Activated naive CD8-positive, alpha-beta T cell (primary cell): ENCODE data around the gene EEF2K.

Experiments
- H3K27ac Mint-ChIP-seq: one replicate; pipeline ENCODE4 v1.8.0; 2021; ENCODE audit warnings: mixed read lengths
- H3K27me3 Mint-ChIP-seq: one replicate; pipeline ENCODE4 v1.8.0; 2021; ENCODE audit warnings: mixed read lengths
- H3K36me3 Mint-ChIP-seq: one replicate; pipeline ENCODE4 v1.8.0; 2021; ENCODE audit warnings: mixed read lengths
- H3K4me1 Mint-ChIP-seq: one replicate; pipeline ENCODE4 v1.8.0; 2021; ENCODE audit warnings: low read depth, mixed read lengths
- H3K4me3 Mint-ChIP-seq: one replicate; pipeline ENCODE4 v1.8.0; 2021; ENCODE audit warnings: mild to moderate bottlenecking, mixed read lengths
- H3K9me3 Mint-ChIP-seq: one replicate; pipeline ENCODE4 v1.8.0; 2021; ENCODE audit warnings: low read depth, mixed read lengths

The EEF2K gene

DNA sequence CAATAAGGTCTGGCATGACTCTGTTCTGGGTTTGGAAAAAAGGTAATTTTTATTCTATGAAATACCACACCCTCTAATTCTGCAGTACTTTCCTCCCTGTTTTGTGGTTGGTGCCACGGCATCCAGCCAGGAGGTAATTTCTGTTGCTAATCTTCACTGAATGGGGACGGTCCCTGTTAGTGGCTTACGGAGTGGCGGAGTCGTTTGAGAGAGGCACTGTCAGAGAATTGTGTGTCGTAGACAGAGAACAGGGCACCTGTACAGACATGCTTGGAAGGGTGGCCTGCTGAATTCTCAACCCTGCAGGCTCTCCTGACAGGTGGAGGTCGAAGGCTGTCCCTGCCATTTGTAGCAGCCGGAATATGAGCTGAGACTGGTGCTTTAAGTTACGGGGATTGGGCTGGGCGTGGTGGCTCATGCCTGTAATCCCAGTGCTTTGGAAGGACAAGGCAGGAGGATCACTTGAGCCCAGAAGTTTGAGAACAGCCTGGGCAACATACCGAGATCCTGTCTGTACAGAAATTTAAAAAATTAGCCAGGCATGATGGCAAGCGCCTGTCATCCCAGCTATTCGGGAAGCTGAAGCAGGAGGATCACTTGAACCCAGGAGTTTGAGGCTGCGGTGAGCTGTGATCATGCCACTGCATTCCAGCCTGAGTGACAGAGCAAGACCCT lies 33.2 kb downstream of the EEF2K start:
- Mint-ChIP-seq H3K27ac (peak overlapping the region; percentile 22), H3K27me3 (no peaks in the 10 kb centered on the region), H3K4me3 (no peak overlapping the region), H3K4me1 (peaks cover 28% of the 10 kb centered on the region), H3K9me3 (no peaks in the 10 kb centered on the region), H3K36me3 (peaks cover 3% of the 10 kb centered on the region)

DNA sequence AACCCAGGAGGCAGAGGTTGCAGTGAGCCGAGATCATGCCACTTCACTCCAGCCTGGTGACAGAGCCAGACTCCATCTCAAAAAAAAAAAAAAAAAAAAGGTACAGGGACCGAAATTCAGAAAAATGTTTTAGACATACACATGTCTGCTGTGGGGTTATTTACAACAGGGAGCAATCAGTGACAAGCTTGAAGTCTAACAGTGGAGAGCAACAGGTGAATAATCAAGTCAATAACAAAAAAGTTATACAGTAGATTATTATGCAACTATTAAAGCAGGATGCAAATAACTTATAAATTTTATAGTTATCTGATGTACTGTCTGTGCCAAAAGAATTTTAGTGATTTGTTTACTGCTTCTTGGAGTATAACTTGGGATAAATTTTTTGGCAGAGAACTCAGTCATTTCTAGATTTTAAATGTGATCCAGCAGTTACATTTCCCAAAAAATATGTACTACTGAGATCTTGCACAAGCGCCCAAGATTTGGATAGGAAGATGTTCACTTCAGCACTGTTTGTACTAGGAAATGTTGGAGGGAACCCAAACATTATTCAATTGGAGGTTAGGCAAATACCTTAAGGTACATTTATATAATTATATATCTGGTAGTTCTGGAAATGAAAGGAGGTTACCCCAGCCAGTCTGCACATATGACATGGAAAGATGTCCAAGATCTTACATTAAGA lies 34.1 kb downstream of the EEF2K start:
- Mint-ChIP-seq H3K4me3 (no peak overlapping the region), H3K4me1 (peaks cover 28% of the 10 kb centered on the region), H3K27me3 (no peaks in the 10 kb centered on the region), H3K27ac (peak overlapping the region; percentile 28), H3K9me3 (no peaks in the 10 kb centered on the region), H3K36me3 (peaks cover 3% of the 10 kb centered on the region)

DNA sequence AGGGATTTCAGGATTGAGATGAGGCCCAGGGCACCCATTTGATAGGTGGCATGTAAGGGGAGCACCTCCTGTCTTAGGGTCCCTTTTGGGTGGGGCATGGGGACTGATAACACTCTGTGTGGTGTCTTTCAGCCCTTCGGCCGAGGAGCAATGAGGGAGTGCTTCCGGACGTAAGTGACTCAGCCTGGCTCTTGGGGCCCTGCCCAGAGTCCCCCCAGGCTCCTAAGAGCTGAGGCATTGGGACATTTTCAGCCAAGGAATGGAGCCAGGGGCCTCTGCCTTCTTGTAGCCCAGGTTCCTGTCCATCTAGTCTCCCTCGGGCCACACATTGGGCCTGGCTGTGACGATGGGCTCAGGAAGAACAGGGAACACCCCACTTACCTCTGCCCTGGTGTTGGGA lies 44.4 kb downstream of the EEF2K start:
- H3K4me1 Mint-ChIP-seq = no peaks in the 10 kb centered on the region

DNA sequence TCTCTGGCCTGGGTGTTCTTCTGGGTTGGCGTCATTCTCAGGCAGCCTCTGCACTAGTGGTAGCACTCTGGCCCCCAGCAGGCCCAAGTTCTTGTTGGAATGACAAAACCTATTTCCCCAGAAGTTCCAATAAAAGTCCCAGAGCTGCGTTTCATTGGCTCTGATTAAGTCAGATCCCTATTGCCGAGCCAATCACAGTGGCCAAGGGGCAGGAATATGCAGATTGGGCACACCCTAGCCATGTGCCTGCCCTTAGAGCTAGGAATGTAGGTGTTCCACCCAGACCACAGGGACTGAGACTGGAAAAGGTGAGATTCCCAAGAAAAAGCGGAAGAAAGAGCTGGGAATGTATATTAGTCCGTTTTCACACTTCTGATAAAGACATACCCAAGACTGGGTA lies 46.2 kb downstream of the EEF2K start:
- no peaks in the 10 kb centered on the region for H3K4me1 Mint-ChIP-seq
- no peak overlapping the region for H3K4me3 Mint-ChIP-seq
- no peak overlapping the region for H3K27ac Mint-ChIP-seq
- no peaks in the 10 kb centered on the region for H3K9me3 Mint-ChIP-seq
- peaks cover 14% of the 10 kb centered on the region for H3K36me3 Mint-ChIP-seq
- H3K27me3 Mint-ChIP-seq = no peaks in the 10 kb centered on the region

More for the DNA sequence above, 44.4 kb downstream of the EEF2K start:
- Mint-ChIP-seq H3K27ac (no peak overlapping the region), H3K27me3 (no peaks in the 10 kb centered on the region), H3K36me3 (peaks cover 14% of the 10 kb centered on the region), H3K4me3 (no peak overlapping the region), H3K9me3 (no peaks in the 10 kb centered on the region)

GRCh38 chr16:22253272-22253671 lies 47.2 kb downstream of the EEF2K start:
- Mint-ChIP-seq H3K27me3 (no peaks in the 10 kb centered on the region), H3K4me3 (no peak overlapping the region), H3K9me3 (no peaks in the 10 kb centered on the region), H3K4me1 (no peaks in the 10 kb centered on the region), H3K36me3 (peaks cover 13% of the 10 kb centered on the region), H3K27ac (no peak overlapping the region)

- Mint-ChIP-seq H3K4me3 (no peak overlapping the region), H3K4me1 (no peaks in the 10 kb centered on the region), H3K9me3 (no peaks in the 10 kb centered on the region), H3K36me3 (peaks cover 15% of the 10 kb centered on the region), H3K27me3 (no peaks in the 10 kb centered on the region), H3K27ac (no peak overlapping the region)
Observed at GRCh38 chr16:22255335-22255734, 49.3 kb downstream of the EEF2K start.

DNA sequence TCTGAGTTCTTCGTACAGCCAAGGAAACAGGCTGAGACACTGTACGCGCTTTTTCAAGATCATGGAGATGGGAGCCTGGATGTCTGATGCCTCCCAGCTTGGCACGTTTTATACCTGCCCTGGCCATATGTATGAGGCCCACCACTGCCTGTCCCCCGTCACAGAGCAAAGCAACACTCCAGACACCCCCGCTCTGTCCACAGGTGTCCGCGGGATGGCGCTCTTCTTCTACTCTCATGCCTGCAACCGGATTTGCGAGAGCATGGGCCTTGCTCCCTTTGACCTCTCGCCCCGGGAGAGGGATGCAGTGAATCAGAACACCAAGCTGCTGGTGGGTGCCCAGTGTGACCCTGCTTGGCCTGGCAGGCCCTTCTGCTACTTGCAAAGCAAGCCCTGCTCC lies 51.4 kb downstream of the EEF2K start:
- H3K27me3 Mint-ChIP-seq = no peaks in the 10 kb centered on the region
- H3K27ac Mint-ChIP-seq = no peak overlapping the region
- no peaks in the 10 kb centered on the region for H3K9me3 Mint-ChIP-seq
- peaks cover 2% of the 10 kb centered on the region for H3K4me1 Mint-ChIP-seq
- no peak overlapping the region for H3K4me3 Mint-ChIP-seq
- H3K36me3 Mint-ChIP-seq = peaks cover 16% of the 10 kb centered on the region

DNA sequence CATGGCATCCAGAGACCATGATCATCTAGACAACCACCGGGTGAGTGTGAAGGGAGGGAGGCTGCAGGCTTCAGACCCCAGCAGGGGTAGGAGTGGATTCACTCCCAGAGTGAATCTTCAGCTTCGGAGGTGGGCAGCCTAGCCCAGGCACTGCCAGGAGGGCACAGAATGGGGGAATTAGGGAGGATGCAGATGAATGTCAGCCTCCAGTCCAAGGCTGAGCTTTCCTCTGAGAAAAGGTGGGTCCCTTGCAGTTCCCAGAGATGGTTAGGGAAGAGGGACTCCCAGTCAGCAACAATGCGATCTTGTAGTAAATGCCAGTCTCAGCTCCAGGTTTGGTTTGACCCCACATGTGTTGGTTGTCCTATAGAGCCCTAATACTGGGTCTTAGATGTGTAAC lies 54.4 kb downstream of the EEF2K start:
- no peak overlapping the region for H3K4me3 Mint-ChIP-seq
- peaks cover 10% of the 10 kb centered on the region for H3K36me3 Mint-ChIP-seq
- H3K27me3 Mint-ChIP-seq = no peaks in the 10 kb centered on the region
- no peaks in the 10 kb centered on the region for H3K9me3 Mint-ChIP-seq
- no peak overlapping the region for H3K27ac Mint-ChIP-seq
- H3K4me1 Mint-ChIP-seq = peaks cover 18% of the 10 kb centered on the region

GRCh38 chr16:22262460-22262859 lies 56.4 kb downstream of the EEF2K start:
- H3K27ac Mint-ChIP-seq = peak overlapping the region; percentile 16
- H3K4me3 Mint-ChIP-seq = no peak overlapping the region
- no peaks in the 10 kb centered on the region for H3K27me3 Mint-ChIP-seq
- H3K4me1 Mint-ChIP-seq = peaks cover 19% of the 10 kb centered on the region
- H3K9me3 Mint-ChIP-seq = no peaks in the 10 kb centered on the region
- peaks cover 13% of the 10 kb centered on the region for H3K36me3 Mint-ChIP-seq

DNA sequence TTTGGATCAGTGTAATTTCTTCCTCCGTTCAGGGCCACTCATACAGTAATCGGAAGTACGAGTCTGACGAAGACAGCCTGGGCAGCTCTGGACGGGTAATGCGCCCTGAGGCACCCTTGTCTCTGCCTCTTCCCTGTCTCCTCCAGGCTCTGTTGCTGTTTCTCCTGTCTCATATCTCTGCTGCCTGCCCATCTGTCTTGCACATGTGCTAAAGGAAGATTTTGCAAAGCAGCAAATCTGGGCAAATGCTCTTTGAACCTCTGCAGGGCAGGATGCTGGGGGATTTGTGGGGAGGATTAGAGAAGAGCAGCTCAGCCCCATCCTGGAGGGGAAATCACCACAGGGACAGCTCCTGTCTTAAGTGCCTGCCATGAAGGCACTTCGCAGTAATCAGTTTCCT lies 58.7 kb downstream of the EEF2K start:
- H3K4me1 Mint-ChIP-seq = peaks cover 19% of the 10 kb centered on the region
- H3K27ac Mint-ChIP-seq = no peak overlapping the region
- no peaks in the 10 kb centered on the region for H3K9me3 Mint-ChIP-seq
- peaks cover 7% of the 10 kb centered on the region for H3K36me3 Mint-ChIP-seq
- no peaks in the 10 kb centered on the region for H3K27me3 Mint-ChIP-seq
- no peak overlapping the region for H3K4me3 Mint-ChIP-seq

GRCh38 chr16:22265351-22265750 lies 59.3 kb downstream of the EEF2K start:
- H3K4me3 Mint-ChIP-seq = no peak overlapping the region
- H3K27me3 Mint-ChIP-seq = no peaks in the 10 kb centered on the region
- peaks cover 19% of the 10 kb centered on the region for H3K4me1 Mint-ChIP-seq
- no peaks in the 10 kb centered on the region for H3K9me3 Mint-ChIP-seq
- H3K36me3 Mint-ChIP-seq = peaks cover 7% of the 10 kb centered on the region
- no peak overlapping the region for H3K27ac Mint-ChIP-seq

DNA sequence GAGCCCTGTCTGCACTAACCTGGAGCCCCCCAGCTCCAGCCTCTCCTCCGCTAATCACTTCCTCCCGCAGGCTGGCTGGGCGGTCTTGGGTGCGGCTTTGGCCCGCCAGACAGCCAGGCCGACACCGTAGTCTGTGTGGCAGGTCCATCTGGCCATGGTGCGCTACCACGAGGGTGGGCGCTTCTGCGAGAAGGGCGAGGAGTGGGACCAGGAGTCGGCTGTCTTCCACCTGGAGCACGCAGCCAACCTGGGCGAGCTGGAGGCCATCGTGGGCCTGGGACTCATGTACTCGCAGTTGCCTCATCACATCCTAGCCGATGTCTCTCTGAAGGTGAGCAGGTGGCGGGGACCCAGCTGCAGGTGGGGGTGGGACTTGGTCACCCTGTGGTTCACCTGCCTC lies 60.5 kb downstream of the EEF2K start:
- H3K4me1 Mint-ChIP-seq = peaks cover 22% of the 10 kb centered on the region
- H3K36me3 Mint-ChIP-seq = peaks cover 7% of the 10 kb centered on the region
- H3K9me3 Mint-ChIP-seq = no peaks in the 10 kb centered on the region
- H3K4me3 Mint-ChIP-seq = no peak overlapping the region
- H3K27me3 Mint-ChIP-seq = no peaks in the 10 kb centered on the region
- H3K27ac Mint-ChIP-seq = no peak overlapping the region

DNA sequence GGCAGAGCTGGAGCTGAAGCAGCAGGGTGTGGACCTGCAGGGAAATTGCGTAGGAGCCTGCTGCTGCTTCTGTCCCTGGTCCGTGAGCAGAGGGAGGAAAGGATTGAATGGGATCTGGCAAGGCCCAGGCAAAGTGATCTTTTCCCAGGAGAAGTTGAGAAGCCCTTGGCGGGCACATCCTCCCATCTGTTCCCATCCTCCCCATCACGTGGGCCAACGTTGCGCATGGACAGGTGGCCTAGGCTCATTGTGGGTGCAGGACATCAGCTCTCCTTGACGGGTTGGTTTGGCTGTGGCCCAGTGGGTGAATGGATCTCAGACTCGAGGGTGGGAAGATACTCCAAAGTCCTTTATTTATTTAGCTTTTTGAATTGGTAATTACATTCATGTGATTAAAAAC lies 61.7 kb downstream of the EEF2K start:
- H3K36me3 Mint-ChIP-seq = peaks cover 13% of the 10 kb centered on the region
- peaks cover 21% of the 10 kb centered on the region for H3K4me1 Mint-ChIP-seq
- H3K27ac Mint-ChIP-seq = no peak overlapping the region
- H3K4me3 Mint-ChIP-seq = no peak overlapping the region
- H3K9me3 Mint-ChIP-seq = no peaks in the 10 kb centered on the region
- H3K27me3 Mint-ChIP-seq = no peaks in the 10 kb centered on the region

- no peaks in the 10 kb centered on the region for H3K27me3 Mint-ChIP-seq
- no peak overlapping the region for H3K4me3 Mint-ChIP-seq
- H3K27ac Mint-ChIP-seq = no peak overlapping the region
- peaks cover 13% of the 10 kb centered on the region for H3K36me3 Mint-ChIP-seq
- H3K9me3 Mint-ChIP-seq = no peaks in the 10 kb centered on the region
- H3K4me1 Mint-ChIP-seq = peaks cover 4% of the 10 kb centered on the region
Observed at GRCh38 chr16:22270525-22270924, 64.4 kb downstream of the EEF2K start.

DNA sequence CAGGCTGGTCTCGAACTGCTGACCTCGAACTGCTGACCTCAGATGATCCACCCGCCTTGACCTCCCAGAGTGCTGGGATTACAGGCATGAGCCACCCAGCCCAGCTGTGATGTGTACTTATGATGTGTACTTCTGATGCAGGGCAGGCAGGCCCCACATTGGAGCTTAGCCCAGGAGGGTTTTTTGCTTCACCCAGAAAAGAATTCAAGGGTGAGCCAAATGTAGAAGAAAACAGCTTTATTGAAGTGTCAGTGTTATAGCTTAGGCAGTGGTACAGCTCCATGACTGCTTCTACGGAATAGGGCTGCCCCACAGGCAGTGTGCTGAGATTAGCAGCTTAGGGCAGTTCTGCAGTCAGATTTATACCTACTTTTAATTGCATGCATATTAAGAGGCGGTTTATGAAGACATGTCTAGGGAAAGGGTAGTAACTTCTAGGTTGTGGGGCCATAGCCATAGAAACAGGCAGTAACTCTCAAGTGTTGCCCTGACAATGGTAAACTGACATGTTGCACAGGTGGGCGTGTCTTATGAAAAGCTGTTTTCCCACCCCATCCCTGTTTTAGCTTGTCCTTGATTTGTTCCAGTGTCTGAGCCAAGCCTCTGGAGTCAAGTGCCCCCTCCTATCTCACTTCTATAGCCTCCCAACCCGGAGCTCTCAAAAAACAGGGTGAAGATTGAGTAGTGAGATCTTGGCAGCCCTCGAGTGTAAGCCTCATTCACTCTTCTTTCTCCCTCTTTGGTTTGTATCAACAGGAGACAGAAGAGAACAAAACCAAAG lies 67.0 kb downstream of the EEF2K start:
- Mint-ChIP-seq H3K4me1 (peaks cover 4% of the 10 kb centered on the region), H3K4me3 (no peak overlapping the region), H3K27me3 (no peaks in the 10 kb centered on the region), H3K27ac (no peak overlapping the region), H3K9me3 (no peaks in the 10 kb centered on the region), H3K36me3 (peaks cover 12% of the 10 kb centered on the region)
